Transverse colon (tissue), 4 donors: ENCODE results near the gene PRKG1. TPM values are rescaled to one million over a fixed set of nuclear protein-coding genes. Genes with fewer than 3 reads are reported as not detected.

Experiments
- DNase-seq: peaks from one replicate; pipeline ENCODE4 v3.0.0-alpha.2; 2019
- H3K27ac ChIP-seq, 4 donors: fragments of 200-600 bp; sonication (generic); 2 replicates each; pipeline ENCODE4 v1.5.1; 2016 to 2018; ENCODE audit warnings: inconsistent platforms in 4 of 4
- H3K27me3 ChIP-seq: fragments of 200-600 bp; sonication (generic); 2 replicates; pipeline ENCODE4 v1.5.1; 2017; ENCODE audit warnings: inconsistent platforms
- H3K36me3 ChIP-seq, 4 donors: fragments of 200-600 bp; sonication (generic); 2 replicates each; pipeline ENCODE4 v1.5.1; 2017 to 2019; ENCODE audit warnings: inconsistent platforms in 4 of 4
- H3K4me1 ChIP-seq, 4 donors: fragments of 200-600 bp; sonication (generic); 2 replicates each; pipeline ENCODE4 v1.5.1; 2017 to 2020; ENCODE audit warnings: inconsistent platforms in 4 of 4
- H3K4me3 ChIP-seq, 4 donors: fragments of 200-600 bp; sonication (generic); 1 replicate in 1 of 4; 2 replicates in 3 of 4; pipeline versions ENCODE4 v1.5.1 to v1.6.1; 2017 to 2019; ENCODE audit warnings: inconsistent platforms in 4 of 4
- H3K9me3 ChIP-seq, 2 donors: fragments of 200-600 bp; sonication (generic); 2 replicates each; pipeline ENCODE4 v1.5.1; 2017 to 2019; ENCODE audit warnings: inconsistent platforms in 2 of 2
- EP300 ChIP-seq: sonication (generic); formaldehyde crosslinking; IDR thresholded peaks from one replicate; pipeline ENCODE4 v1.6.1; 2017; ENCODE audit warnings: antibody characterized with exemption, low read depth
- POLR2A ChIP-seq: fragments of 450-650 bp; IDR thresholded peaks from one replicate; pipeline ENCODE4 v1.6.1; 2016; ENCODE audit warnings: antibody characterized with exemption, mild to moderate bottlenecking, moderate library complexity
- POLR2AphosphoS5 ChIP-seq, 3 donors: sonication (generic); formaldehyde crosslinking; IDR thresholded peaks; one replicate each; pipeline ENCODE4 v1.6.1; 2016; ENCODE audit warnings: antibody characterized with exemption in 3 of 3
- WGBS, 2 donors: methylation state at CpG; one replicate each; pipeline ENCODE4 v1.1.5; 2018; ENCODE audit warnings: low coverage in 1 of 2; 5-methylcytosine and 5-hydroxymethylcytosine counted together
- in situ Hi-C, 4 donors: fragments of 200-750 bp; cut with MboI; loops; one replicate each; pipeline versions ENCODE4 v1.15.0 to v1.15.1; 2017; ENCODE audit warnings: low sequenced_read_pairs in 3 of 4, low pct_ligation_motif_present in 1 of 4, low pct_unique_long_range_greater_than_20kb in 1 of 4
- intact Hi-C: fragments of 100-400 bp; cut with DNase I; formaldehyde crosslinking; loops from one replicate; pipeline ENCODE4 v1.15.1; 2023; ENCODE audit warnings: low total_unique reads
- total RNA-seq, 4 donors: library from RNA; depleted of rRNA; stranded (reverse); fragments of >200 nt; gene quantifications; one replicate each; pipeline ENCODE4 v1.1.0, GENCODE V29; 2016
- TF ChIP-seq, protein P1 (sequence below), 5 experiments: fragments of 200-600 bp in 3 of 5; fragments of 450-650 bp in 2 of 5; sonication (generic) in 3 of 5; IDR thresholded peaks; 1 replicate in 2 of 5; 2 replicates in 3 of 5; pipeline ENCODE4 v1.5.1; 2016 to 2017; ENCODE audit warnings: antibody characterized with exemption in 5 of 5, inconsistent platforms in 3 of 5, mild to moderate bottlenecking in 2 of 5, moderate library complexity in 1 of 5

Gene PRKG1
- total RNA-seq, 4 donors from 2014 or later: 17.6 to 30.6 (median 26.9) TPM

- Histone ChIP-seq H3K4me3 (no peak overlapping the region), H3K27ac (no peak overlapping the region), H3K27me3 (no peaks in the 10 kb centered on the region), H3K4me1 (peaks cover 0 to 3% (median 0%) of the 10 kb centered on the region in 4 donors), H3K36me3 (no peaks in the 10 kb centered on the region), H3K9me3 (no peaks in the 10 kb centered on the region)
- DNase-seq: no peak
- in situ Hi-C loops (no loop called here), intact Hi-C loops (no loop called here)
- 64 to 88% methylated on average over 1 of the region's 1 CpG for WGBS, 2 donors
- TF ChIP-seq POLR2A: no peak
- no peak for TF ChIP-seq EP300
- TF ChIP-seq, protein P1, sequence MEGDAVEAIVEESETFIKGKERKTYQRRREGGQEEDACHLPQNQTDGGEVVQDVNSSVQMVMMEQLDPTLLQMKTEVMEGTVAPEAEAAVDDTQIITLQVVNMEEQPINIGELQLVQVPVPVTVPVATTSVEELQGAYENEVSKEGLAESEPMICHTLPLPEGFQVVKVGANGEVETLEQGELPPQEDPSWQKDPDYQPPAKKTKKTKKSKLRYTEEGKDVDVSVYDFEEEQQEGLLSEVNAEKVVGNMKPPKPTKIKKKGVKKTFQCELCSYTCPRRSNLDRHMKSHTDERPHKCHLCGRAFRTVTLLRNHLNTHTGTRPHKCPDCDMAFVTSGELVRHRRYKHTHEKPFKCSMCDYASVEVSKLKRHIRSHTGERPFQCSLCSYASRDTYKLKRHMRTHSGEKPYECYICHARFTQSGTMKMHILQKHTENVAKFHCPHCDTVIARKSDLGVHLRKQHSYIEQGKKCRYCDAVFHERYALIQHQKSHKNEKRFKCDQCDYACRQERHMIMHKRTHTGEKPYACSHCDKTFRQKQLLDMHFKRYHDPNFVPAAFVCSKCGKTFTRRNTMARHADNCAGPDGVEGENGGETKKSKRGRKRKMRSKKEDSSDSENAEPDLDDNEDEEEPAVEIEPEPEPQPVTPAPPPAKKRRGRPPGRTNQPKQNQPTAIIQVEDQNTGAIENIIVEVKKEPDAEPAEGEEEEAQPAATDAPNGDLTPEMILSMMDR (IDR thresholded peaks at IDR 0.05): no peak
Observed at GRCh38 chr10:51100221-51100620, 25.9 kb downstream of the PRKG1 start.

- H3K27ac ChIP-seq: no peak overlapping the region
- no peak for DNase-seq
- no peaks in the 10 kb centered on the region for H3K27me3 ChIP-seq
- no peaks in the 10 kb centered on the region for H3K4me1 ChIP-seq
- H3K36me3 ChIP-seq: no peaks in the 10 kb centered on the region
- WGBS, 2 donors: 82 to 83% methylated on average over 3 of the region's 3 CpGs
- in situ Hi-C loops (no loop called here), intact Hi-C loops (no loop called here)
- TF ChIP-seq POLR2A (no peak), POLR2AphosphoS5 (IDR thresholded peaks at IDR 0.05) (no peak), EP300 (no peak)
- TF ChIP-seq, protein P1 (IDR thresholded peaks at IDR 0.05): no peak
- H3K9me3 ChIP-seq: no peaks in the 10 kb centered on the region
- no peak overlapping the region for H3K4me3 ChIP-seq
Observed at GRCh38 chr10:51103554-51104217, 29.4 kb downstream of the PRKG1 start.

- H3K4me1 ChIP-seq: peaks cover 0 to under 1% (median 0%) of the 10 kb centered on the region in 4 donors
- in situ Hi-C loops (no loop called here), intact Hi-C loops (no loop called here)
- no peaks in the 10 kb centered on the region for H3K9me3 ChIP-seq
- no peak overlapping the region for H3K4me3 ChIP-seq
- no peaks in the 10 kb centered on the region for H3K27me3 ChIP-seq
- TF ChIP-seq POLR2A (no peak), POLR2AphosphoS5 (IDR thresholded peaks at IDR 0.05) (no peak), EP300 (no peak)
- TF ChIP-seq, protein P1 (IDR thresholded peaks at IDR 0.05): no peak
- WGBS, 2 donors: 85% methylated on average over 4 to 5 of the region's 5 CpGs
- DNase-seq: no peak
- H3K27ac ChIP-seq: no peak overlapping the region
- no peaks in the 10 kb centered on the region for H3K36me3 ChIP-seq
Observed at GRCh38 chr10:51106311-51106945, 32.1 kb downstream of the PRKG1 start.

GRCh38 chr10:51108406-51108805, 34.1 kb downstream of the PRKG1 start:
- TF ChIP-seq, protein P1 (IDR thresholded peaks at IDR 0.05): no peak
- TF ChIP-seq POLR2AphosphoS5 (IDR thresholded peaks at IDR 0.05) (no peak), POLR2A (no peak), EP300 (no peak)
- intact Hi-C loops: no loop called here
- Histone ChIP-seq H3K9me3 (no peaks in the 10 kb centered on the region), H3K27me3 (no peaks in the 10 kb centered on the region), H3K4me3 (no peak overlapping the region), H3K4me1 (peaks cover 0 to 14% (median 2%) of the 10 kb centered on the region in 4 donors), H3K27ac (no peak overlapping the region), H3K36me3 (no peaks in the 10 kb centered on the region)
- DNase-seq: no peak
- in situ Hi-C loops: no loop called here
- 86 to 92% methylated on average over 1 of the region's 1 CpG for WGBS, 2 donors
